Measurements from ENCODE around the gene RABL6. TPM values are rescaled to one million over a fixed set of nuclear protein-coding genes. Genes with fewer than 3 reads are reported as not detected.

The RABL6 gene
- total RNA-seq = 10 to 100 TPM; 75.9 to 80.8 TPM
- polyA plus RNA-seq (ENCODE audit: insufficient read length in 6 of 6) = 10 to 100 TPM; 49.5 to 71.5 (median 56.1) TPM
- long read RNA-seq, donor 1, transcript RABL6-201 (15 exons, 3,091 nt) = minor isoform, 5 of 80 reads
- long read RNA-seq, donor 1, transcript RABL6-205 (6 exons, 3,328 nt) = major isoform, 6 of 80 reads
- long read RNA-seq, donor 1, partial matches to known transcripts = 68 of 80 reads
- long read RNA-seq, donor 1, other reads (novel, unspliced or antisense) = 0 of 80 reads
- long read RNA-seq, donor 2, partial matches to known transcripts = 86 of 92 reads
- long read RNA-seq, donor 2, other reads (novel, unspliced or antisense) = 0 of 92 reads
- long read RNA-seq, donor 3, partial matches to known transcripts = 20 of 22 reads
- long read RNA-seq, donor 3, other reads (novel, unspliced or antisense) = 0 of 22 reads
- long read RNA-seq, donor 4, partial matches to known transcripts = 2 of 5 reads
- long read RNA-seq, donor 4, other reads (novel, unspliced or antisense) = 3 of 5 reads
- long read RNA-seq, donor 5, partial matches to known transcripts = 28 of 29 reads
- long read RNA-seq, donor 5, other reads (novel, unspliced or antisense) = 0 of 29 reads
- long read RNA-seq, donor 6, partial matches to known transcripts = 36 of 38 reads
- long read RNA-seq, donor 6, other reads (novel, unspliced or antisense) = 0 of 38 reads
- long read RNA-seq, donor 7, partial matches to known transcripts = 0 of 2 reads
- long read RNA-seq, donor 7, other reads (novel, unspliced or antisense) = 0 of 2 reads
- long read RNA-seq, donor 8, transcript RABL6-201 (15 exons, 3,091 nt) = major isoform, 6 of 690 reads
- long read RNA-seq, donor 8, partial matches to known transcripts = 664 of 690 reads
- long read RNA-seq, donor 8, other reads (novel, unspliced or antisense) = 20 of 690 reads
- long read RNA-seq, donor 9 = 0 reads
- long read RNA-seq, donor 10, partial matches to known transcripts = 2 of 10 reads
- long read RNA-seq, donor 10, other reads (novel, unspliced or antisense) = 7 of 10 reads
- long read RNA-seq, donor 11, partial matches to known transcripts = 59 of 60 reads
- long read RNA-seq, donor 11, other reads (novel, unspliced or antisense) = 0 of 60 reads
- long read RNA-seq, donor 12, partial matches to known transcripts = 0 of 3 reads
- long read RNA-seq, donor 12, other reads (novel, unspliced or antisense) = 0 of 3 reads

GRCh38 chr9:136807281-136808074 lies at the start of gene RABL6:
TSS of gene RABL6 (plus strand) at chr9:136807948. CDS start at chr9:136808197, 249 bp downstream.
- ATAC-seq (peak; percentile 88), DNase-seq (peak; percentile 79 to 93 (median 84))
- Histone ChIP-seq H3K27ac (peak within 1 kb of the TSS; percentile 90 to 93), H3K36me3 (peaks cover 0 to 24% of the 10 kb centered on the region in 2 donors), H3K4me1 (peaks cover 15 to 41% of the 10 kb centered on the region in 2 donors), H3K4me3 (peak within 1 kb of the TSS; percentile 78 to 93), H3K9me3 (no peaks in the 10 kb centered on the region), H3K27me3 (peaks cover 0 to 2% of the 10 kb centered on the region in 2 donors)
- intact Hi-C loops (cut with DNase I) = no loop called here
- no peak for TF ChIP-seq CTCF (IDR thresholded peaks at IDR 0.05)

GRCh38 chr9:136759001-136759400 lies 48.7 kb upstream of the RABL6 start:
- TF ChIP-seq CTCF (IDR thresholded peaks at IDR 0.05) = no peak
- DNase-seq (peak in 1 of 4 donors; percentile 67), ATAC-seq (no peak)
- intact Hi-C loops (cut with DNase I) = no loop called here
- Histone ChIP-seq H3K4me3 (no peak overlapping the region), H3K9me3 (peaks cover 0 to 1% of the 10 kb centered on the region in 2 donors), H3K27ac (no peak overlapping the region), H3K27me3 (peaks cover 0 to 48% of the 10 kb centered on the region in 2 donors), H3K4me1 (no peaks in the 10 kb centered on the region), H3K36me3 (no peaks in the 10 kb centered on the region)

- no peaks in the 10 kb centered on the region for H3K36me3 ChIP-seq
- no peak for ATAC-seq
- peaks cover 0 to 1% of the 10 kb centered on the region in 2 donors for H3K9me3 ChIP-seq
- H3K4me3 ChIP-seq = no peak overlapping the region
- H3K27me3 ChIP-seq = peaks cover 0 to 48% of the 10 kb centered on the region in 2 donors
- no peak overlapping the region for H3K27ac ChIP-seq
- intact Hi-C loops (cut with DNase I) = no loop called here
- no peaks in the 10 kb centered on the region for H3K4me1 ChIP-seq
- peak in 1 of 4 donors; percentile 58 for DNase-seq
- TF ChIP-seq CTCF (IDR thresholded peaks at IDR 0.05) = no peak
These were observed 48.1 kb upstream of the RABL6 start for GRCh38 chr9:136759436-136760325.

GRCh38 chr9:136760424-136760823 lies 47.3 kb upstream of the RABL6 start:
- ATAC-seq (no peak), DNase-seq (peak in 1 of 4 donors; percentile 72)
- Histone ChIP-seq H3K27ac (no peak overlapping the region), H3K36me3 (no peaks in the 10 kb centered on the region), H3K9me3 (peaks cover 0 to 1% of the 10 kb centered on the region in 2 donors), H3K27me3 (peaks cover 0 to 42% of the 10 kb centered on the region in 2 donors), H3K4me1 (no peaks in the 10 kb centered on the region), H3K4me3 (no peak overlapping the region)
- no peak for TF ChIP-seq CTCF (IDR thresholded peaks at IDR 0.05)
- intact Hi-C loops (cut with DNase I) = no loop called here
